IMR-90 (cell line): ENCODE measurements around the gene SCN4A.

Source experiments
- BHLHE40 ChIP-seq: fragments of 150-350 bp; IDR thresholded peaks from 2 replicates; pipeline ENCODE4 v1.6.1; 2016; ENCODE audit warnings: mild to moderate bottlenecking, low read depth, low read length
- CTCF ChIP-seq: conservative IDR thresholded peaks from 2 replicates; pipeline ENCODE4 v1.5.1; 2012; ENCODE audit warnings: mild to moderate bottlenecking, low read depth, low read length, improper control_type of control experiment
- MAFK ChIP-seq: IDR thresholded peaks from 2 replicates; pipeline ENCODE4 v1.6.1; 2012; ENCODE audit warnings: low read depth, low read length, improper control_type of control experiment
- POLR2A ChIP-seq: IDR thresholded peaks from 2 replicates; pipeline ENCODE4 v1.6.1; 2012; ENCODE audit warnings: mild to moderate bottlenecking, low read depth, low read length
- RCOR1 ChIP-seq: IDR thresholded peaks from 2 replicates; pipeline ENCODE4 v1.6.1; 2012; ENCODE audit warnings: mild to moderate bottlenecking, low read length, improper control_type of control experiment; ENCODE audit not compliant: insufficient replicate concordance
- RFX5 ChIP-seq: IDR thresholded peaks from 2 replicates; pipeline ENCODE4 v1.8.0; 2012; ENCODE audit warnings: low read depth, mild to moderate bottlenecking, low read length, moderate library complexity
- SMC3 ChIP-seq: fragments of 150-350 bp; IDR thresholded peaks from 2 replicates; pipeline ENCODE4 v1.6.1; 2016; ENCODE audit warnings: low read depth, mild to moderate bottlenecking, antibody characterized with exemption, low read length, moderate library complexity

- TF ChIP-seq CTCF (no peak), MAFK (no peak), SMC3 (no peak), RFX5 (no peak), RCOR1 (no peak), BHLHE40 (no peak), POLR2A (no peak)
Observed at GRCh38 chr17:63988741-63989621, 16.3 kb upstream of the SCN4A start.
